Activated naive CD8-positive, alpha-beta T cell treated with anti-CD3 and anti-CD28 coated beads, Interleukin-2, amount 50 U/mL, for 24 hours (primary cell): ENCODE results near the gene DNAH10.

Experiments
- ATAC-seq: fragments of 150-1000 bp; cut with Tn5 transposase; one replicate; pipeline ENCODE4 v1.10.0; 2021
- DNase-seq: peaks from one replicate; pipeline ENCODE4 v3.0.0; 2021
- H3K27ac Mint-ChIP-seq: one replicate; pipeline ENCODE4 v1.8.0; 2021; ENCODE audit warnings: mild to moderate bottlenecking, mixed read lengths
- H3K27me3 Mint-ChIP-seq: one replicate; pipeline ENCODE4 v1.8.0; 2021; ENCODE audit warnings: mixed read lengths
- H3K36me3 Mint-ChIP-seq: one replicate; pipeline ENCODE4 v1.8.0; 2021; ENCODE audit warnings: low read depth, mixed read lengths
- H3K4me1 Mint-ChIP-seq: one replicate; pipeline ENCODE4 v1.8.0; 2021; ENCODE audit warnings: mixed read lengths
- H3K4me3 Mint-ChIP-seq: one replicate; pipeline ENCODE4 v1.8.0; 2021; ENCODE audit warnings: mild to moderate bottlenecking, moderate library complexity, mixed read lengths
- H3K9me3 Mint-ChIP-seq: one replicate; pipeline ENCODE4 v1.8.0; 2021; ENCODE audit warnings: mixed read lengths

DNAH10 gene

GRCh38 chr12:123830675-123831074 lies 68.6 kb downstream of the DNAH10 start:
- Mint-ChIP-seq H3K9me3 (no peaks in the 10 kb centered on the region), H3K27me3 (peaks cover 4% of the 10 kb centered on the region), H3K36me3 (no peaks in the 10 kb centered on the region), H3K4me3 (no peak overlapping the region), H3K27ac (no peak overlapping the region), H3K4me1 (no peaks in the 10 kb centered on the region)
- ATAC-seq: no peak
- DNase-seq: no peak

GRCh38 chr12:123832052-123832451 lies 70.0 kb downstream of the DNAH10 start:
- Mint-ChIP-seq H3K27ac (no peak overlapping the region), H3K4me1 (no peaks in the 10 kb centered on the region), H3K9me3 (no peaks in the 10 kb centered on the region), H3K27me3 (peaks cover 4% of the 10 kb centered on the region), H3K4me3 (no peak overlapping the region), H3K36me3 (no peaks in the 10 kb centered on the region)
- ATAC-seq (no peak), DNase-seq (no peak)

GRCh38 chr12:123833830-123834229 lies 71.7 kb downstream of the DNAH10 start:
- no peak overlapping the region for H3K4me3 Mint-ChIP-seq
- H3K36me3 Mint-ChIP-seq: no peaks in the 10 kb centered on the region
- no peak overlapping the region for H3K27ac Mint-ChIP-seq
- H3K4me1 Mint-ChIP-seq: no peaks in the 10 kb centered on the region
- ATAC-seq: no peak
- H3K27me3 Mint-ChIP-seq: no peaks in the 10 kb centered on the region
- no peaks in the 10 kb centered on the region for H3K9me3 Mint-ChIP-seq
- no peak for DNase-seq

- H3K36me3 Mint-ChIP-seq: no peaks in the 10 kb centered on the region
- no peaks in the 10 kb centered on the region for H3K4me1 Mint-ChIP-seq
- no peaks in the 10 kb centered on the region for H3K9me3 Mint-ChIP-seq
- ATAC-seq (no peak), DNase-seq (no peak)
- no peak overlapping the region for H3K4me3 Mint-ChIP-seq
- no peaks in the 10 kb centered on the region for H3K27me3 Mint-ChIP-seq
- H3K27ac Mint-ChIP-seq: no peak overlapping the region
Measured at GRCh38 chr12:123834845-123835244, 72.7 kb downstream of the DNAH10 start.

- Mint-ChIP-seq H3K36me3 (no peaks in the 10 kb centered on the region), H3K27ac (no peak overlapping the region), H3K9me3 (no peaks in the 10 kb centered on the region), H3K27me3 (no peaks in the 10 kb centered on the region), H3K4me3 (no peak overlapping the region), H3K4me1 (no peaks in the 10 kb centered on the region)
- ATAC-seq (no peak), DNase-seq (no peak)
Measured at GRCh38 chr12:123836292-123836691, 74.2 kb downstream of the DNAH10 start.

GRCh38 chr12:123839826-123840225 lies 77.7 kb downstream of the DNAH10 start:
- ATAC-seq: no peak
- no peak overlapping the region for H3K27ac Mint-ChIP-seq
- no peak for DNase-seq

GRCh38 chr12:123840765-123841425 lies 78.8 kb downstream of the DNAH10 start:
- no peaks in the 10 kb centered on the region for H3K27me3 Mint-ChIP-seq
- no peak overlapping the region for H3K4me3 Mint-ChIP-seq
- no peak for ATAC-seq
- DNase-seq: no peak
- no peak overlapping the region for H3K27ac Mint-ChIP-seq
- H3K4me1 Mint-ChIP-seq: no peaks in the 10 kb centered on the region
- no peaks in the 10 kb centered on the region for H3K9me3 Mint-ChIP-seq
- H3K36me3 Mint-ChIP-seq: no peaks in the 10 kb centered on the region

More at GRCh38 chr12:123839826-123840225, 77.7 kb downstream of the DNAH10 start:
- H3K36me3 Mint-ChIP-seq: no peaks in the 10 kb centered on the region
- no peaks in the 10 kb centered on the region for H3K27me3 Mint-ChIP-seq
- no peaks in the 10 kb centered on the region for H3K9me3 Mint-ChIP-seq
- no peak overlapping the region for H3K4me3 Mint-ChIP-seq
- H3K4me1 Mint-ChIP-seq: no peaks in the 10 kb centered on the region

GRCh38 chr12:123843912-123844748 lies 82.0 kb downstream of the DNAH10 start:
- no peak overlapping the region for H3K27ac Mint-ChIP-seq
- H3K27me3 Mint-ChIP-seq: no peaks in the 10 kb centered on the region
- no peaks in the 10 kb centered on the region for H3K4me1 Mint-ChIP-seq
- DNase-seq (no peak), ATAC-seq (no peak)
- H3K9me3 Mint-ChIP-seq: no peaks in the 10 kb centered on the region
- no peak overlapping the region for H3K4me3 Mint-ChIP-seq
- no peaks in the 10 kb centered on the region for H3K36me3 Mint-ChIP-seq

GRCh38 chr12:123845881-123846280 lies 83.8 kb downstream of the DNAH10 start:
- no peaks in the 10 kb centered on the region for H3K27me3 Mint-ChIP-seq
- no peak overlapping the region for H3K4me3 Mint-ChIP-seq
- no peak overlapping the region for H3K27ac Mint-ChIP-seq

GRCh38 chr12:123846340-123846739 lies 84.2 kb downstream of the DNAH10 start:
- ATAC-seq: no peak
- DNase-seq: no peak
- Mint-ChIP-seq H3K9me3 (no peaks in the 10 kb centered on the region), H3K4me3 (no peak overlapping the region), H3K36me3 (no peaks in the 10 kb centered on the region), H3K27me3 (no peaks in the 10 kb centered on the region), H3K4me1 (no peaks in the 10 kb centered on the region), H3K27ac (no peak overlapping the region)

More at GRCh38 chr12:123845881-123846280, 83.8 kb downstream of the DNAH10 start:
- no peaks in the 10 kb centered on the region for H3K9me3 Mint-ChIP-seq
- H3K36me3 Mint-ChIP-seq: no peaks in the 10 kb centered on the region
- DNase-seq (no peak), ATAC-seq (no peak)
- no peaks in the 10 kb centered on the region for H3K4me1 Mint-ChIP-seq

GRCh38 chr12:123847019-123847418 lies 84.9 kb downstream of the DNAH10 start:
- Mint-ChIP-seq H3K27me3 (no peaks in the 10 kb centered on the region), H3K4me3 (no peak overlapping the region), H3K4me1 (no peaks in the 10 kb centered on the region), H3K36me3 (no peaks in the 10 kb centered on the region), H3K9me3 (no peaks in the 10 kb centered on the region), H3K27ac (no peak overlapping the region)
- ATAC-seq (no peak), DNase-seq (no peak)

GRCh38 chr12:123847876-123848275 lies 85.8 kb downstream of the DNAH10 start:
- H3K27ac Mint-ChIP-seq: no peak overlapping the region
- no peaks in the 10 kb centered on the region for H3K36me3 Mint-ChIP-seq
- no peak overlapping the region for H3K4me3 Mint-ChIP-seq
- no peaks in the 10 kb centered on the region for H3K27me3 Mint-ChIP-seq
- no peaks in the 10 kb centered on the region for H3K4me1 Mint-ChIP-seq
- no peaks in the 10 kb centered on the region for H3K9me3 Mint-ChIP-seq
- no peak for DNase-seq
- no peak for ATAC-seq

GRCh38 chr12:123849517-123849916 lies 87.4 kb downstream of the DNAH10 start:
- Mint-ChIP-seq H3K4me1 (no peaks in the 10 kb centered on the region), H3K27me3 (no peaks in the 10 kb centered on the region), H3K27ac (no peak overlapping the region), H3K36me3 (no peaks in the 10 kb centered on the region), H3K9me3 (no peaks in the 10 kb centered on the region), H3K4me3 (no peak overlapping the region)
- DNase-seq: no peak
- ATAC-seq: no peak

- Mint-ChIP-seq H3K36me3 (no peaks in the 10 kb centered on the region), H3K9me3 (no peaks in the 10 kb centered on the region), H3K27me3 (no peaks in the 10 kb centered on the region), H3K4me3 (no peak overlapping the region), H3K4me1 (no peaks in the 10 kb centered on the region), H3K27ac (no peak overlapping the region)
- DNase-seq (no peak), ATAC-seq (no peak)
Measured at GRCh38 chr12:123850246-123851134, 88.4 kb downstream of the DNAH10 start.
